HepG2 (cell line): ENCODE measurements around the gene STRADA. TPM values are rescaled to one million over a fixed set of nuclear protein-coding genes. Genes with fewer than 3 reads are reported as not detected.

Source experiments
- ARNTL ChIP-seq: sonication (generic); formaldehyde crosslinking; IDR thresholded peaks from 2 replicates; pipeline ENCODE4 v1.4.0; 2020; ENCODE audit warnings: mild to moderate bottlenecking, missing genetic modification reagents
- HNF4A ChIP-seq: sonication (generic); formaldehyde crosslinking; IDR thresholded peaks from 2 replicates; pipeline ENCODE4 v1.4.0; 2020; ENCODE audit warnings: missing genetic modification reagents
- MED8 ChIP-seq: sonication (generic); formaldehyde crosslinking; IDR thresholded peaks from 2 replicates; pipeline ENCODE4 v1.8.1; 2023; ENCODE audit warnings: mild to moderate bottlenecking, missing genetic modification reagents; ENCODE audit not compliant: insufficient replicate concordance
- NCOR1 ChIP-seq: fragments of 200-600 bp; sonication (generic); IDR thresholded peaks from 2 replicates; pipeline ENCODE4 v1.7.0; 2017; ENCODE audit warnings: antibody characterized with exemption, low read length, borderline replicate concordance
- NFIB ChIP-seq: sonication (generic); formaldehyde crosslinking; IDR thresholded peaks from 2 replicates; pipeline ENCODE4 v1.9.0; 2021; ENCODE audit warnings: missing genetic modification reagents, mild to moderate bottlenecking, borderline replicate concordance
- PAX8 ChIP-seq: sonication (generic); formaldehyde crosslinking; IDR thresholded peaks from 2 replicates; pipeline ENCODE4 v1.8.0; 2022; ENCODE audit warnings: mild to moderate bottlenecking, missing genetic modification reagents, borderline replicate concordance
- POLR2AphosphoS2 ChIP-seq: IDR thresholded peaks from 2 replicates; pipeline ENCODE4 v1.6.1; 2011; ENCODE audit warnings: low read depth, low read length, improper control_type of control experiment
- RERE ChIP-seq: IDR thresholded peaks from 2 replicates; pipeline ENCODE4 v1.6.1; 2016; ENCODE audit warnings: low read depth, missing genetic modification reagents, missing compliant biosample characterization
- ZBTB25 ChIP-seq: IDR thresholded peaks from 2 replicates; pipeline ENCODE4 v1.6.1; 2018; ENCODE audit warnings: missing genetic modification reagents
- ZBTB49 ChIP-seq: sonication (generic); formaldehyde crosslinking; IDR thresholded peaks from 2 replicates; pipeline ENCODE4 v1.4.0; 2020; ENCODE audit warnings: missing genetic modification reagents, borderline replicate concordance
- ZC3H4 ChIP-seq: sonication (generic); formaldehyde crosslinking; IDR thresholded peaks from 2 replicates; pipeline ENCODE4 v1.4.0; 2020; ENCODE audit warnings: missing genetic modification reagents, borderline replicate concordance
- ZNF225 ChIP-seq: sonication (generic); formaldehyde crosslinking; IDR thresholded peaks from 2 replicates; pipeline ENCODE4 v1.4.0; 2020; ENCODE audit warnings: mild to moderate bottlenecking, missing genetic modification reagents
- ZNF235 ChIP-seq: sonication (generic); formaldehyde crosslinking; IDR thresholded peaks from 2 replicates; pipeline ENCODE4 v1.8.1; 2023; ENCODE audit warnings: mild to moderate bottlenecking, missing genetic modification reagents, borderline replicate concordance
- ZNF30 ChIP-seq: sonication (generic); formaldehyde crosslinking; IDR thresholded peaks from 2 replicates; pipeline ENCODE4 v1.5.0; 2020; ENCODE audit warnings: mild to moderate bottlenecking, missing genetic modification reagents
- ZNF367 ChIP-seq: sonication (generic); formaldehyde crosslinking; IDR thresholded peaks from 2 replicates; pipeline ENCODE4 v1.4.0; 2020; ENCODE audit warnings: missing genetic modification reagents, borderline replicate concordance
- ZNF788 ChIP-seq: sonication (generic); formaldehyde crosslinking; IDR thresholded peaks from 2 replicates; pipeline ENCODE4 v1.5.0; 2020; ENCODE audit warnings: mild to moderate bottlenecking, missing genetic modification reagents, borderline replicate concordance
- ZXDC ChIP-seq: sonication (generic); formaldehyde crosslinking; IDR thresholded peaks from 2 replicates; pipeline ENCODE4 v1.5.0; 2020; ENCODE audit warnings: mild to moderate bottlenecking, missing genetic modification reagents
- polyA plus RNA-seq, 8 experiments: library from polyadenylated mRNA; depleted of rRNA in 3 of 8; stranded (reverse) in 7 of 8; unstranded in 1 of 8; fragments of >200 nt; fragmentation: Illumina TruSeq in 4 of 8; extraction: Trizol in 4 of 8; gene quantifications; 2 replicates each; pipeline versions ENCODE4 v1.2.1 to v1.2.3, GENCODE V29; 2011 to 2016; ENCODE audit warnings: low read depth in 4 of 8, missing spikeins in 1 of 8, mixed read lengths in 1 of 8; ENCODE audit not compliant: insufficient read depth in 1 of 8
- total RNA-seq, 5 experiments: library from RNA; depleted of rRNA; stranded (reverse); fragments of >200 nt; fragmentation: Illumina TruSeq; extraction: Trizol; gene quantifications; 2 replicates each; pipeline ENCODE4 v1.2.3, GENCODE V29; 2016; ENCODE audit warnings: low read depth in 1 of 5

Gene STRADA
- total and polyA plus RNA-seq, 2 of the 13 experiments (the other 11 are each of a cell fraction or from before 2014, with no cell fraction given) = 17.6 to 17.9 TPM

GRCh38 chr17:63741143-63741407 lies 524 bp downstream of the STRADA start (continued):
- no peak for TF ChIP-seq ZXDC (CRISPR knock-in tag)
- no peak for TF ChIP-seq ZBTB49 (CRISPR knock-in tag)
- TF ChIP-seq ZNF225 (CRISPR knock-in tag) = no peak
- no peak for TF ChIP-seq RERE
- no peak for TF ChIP-seq PAX8
- TF ChIP-seq ZNF788 = no peak
- no peak for TF ChIP-seq ZBTB25 (CRISPR knock-in tag)
- 0 out of 2 replicates have a peak, but pooled peaks have one; percentile 3 for TF ChIP-seq HNF4A
- TF ChIP-seq ZNF30 (CRISPR knock-in tag) = no peak
- peak; percentile 37 for TF ChIP-seq MED8
- TF ChIP-seq ZNF367 (CRISPR knock-in tag) = no peak
- TF ChIP-seq ZNF235 = 0 out of 2 replicates have a peak, but pooled peaks have one; percentile 13
- TF ChIP-seq NFIB (CRISPR knock-in tag) = no peak
- TF ChIP-seq ZC3H4 = no peak
- TF ChIP-seq NCOR1 = no peak
- TF ChIP-seq POLR2AphosphoS2 = no peak
- TF ChIP-seq ARNTL = no peak
